ENCODE measurements around the gene PCDH9.

GRCh38 chr13:66663206-66663605, 566.9 kb downstream of the PCDH9 start:
- no peak for TF ChIP-seq POLR2AphosphoS5 (IDR thresholded peaks at IDR 0.05; ENCODE audit: borderline replicate concordance, low read depth, low read length)
- TF ChIP-seq EZH2 (IDR thresholded peaks at IDR 0.05): no peak
- no peak for TF ChIP-seq FOXP2 (optimal IDR thresholded peaks at IDR 0.05; ENCODE audit: control extremely low read depth, extremely low read length, insufficient read depth)
